H1 (cell line): ENCODE data around the gene HKDC1. TPM values are rescaled to one million over a fixed set of nuclear protein-coding genes. Genes with fewer than 3 reads are reported as not detected.

Experiments used
- CTCF ChIA-PET: fragments of 300-600 bp; sonication (Branson Sonifier 250); formaldehyde crosslinking; loops from one replicate; lab custom pipeline; 2021; ENCODE audit not compliant: partially characterized antibody; lab: Charles Lee
- POLR2A ChIA-PET: fragments of 300-600 bp; sonication (Branson Sonifier 250); formaldehyde crosslinking; loops from one replicate; lab custom pipeline; 2021; ENCODE audit warnings: inconsistent platforms; ENCODE audit not compliant: partially characterized antibody; lab: Charles Lee
- DNase-seq, 2 experiments: peaks; one replicate each; pipeline versions ENCODE4 v3.0.0 to v3.0.0-alpha.2; 2010 to 2022; ENCODE audit warnings: low spot score in 2 of 2, low read depth in 1 of 2, mixed read lengths in 1 of 2
- FAIRE-seq: peaks from 2 replicates; lab custom pipeline; 2011; peaks lifted over from hg19 to GRCh38; lab: Jason Lieb, UNC
- H2AFZ ChIP-seq: 2 replicates; pipeline ENCODE4 v1.8.1; 2012; ENCODE audit warnings: low read length, inconsistent platforms
- H2AK5ac ChIP-seq: 2 replicates; pipeline ENCODE4 v1.6.1; 2013; ENCODE audit warnings: low read depth, low read length
- H2BK120ac ChIP-seq: replicated peaks from 2 replicates; pipeline ENCODE3; 2013; ENCODE audit warnings: low read depth, low read length, inconsistent platforms
- H2BK12ac ChIP-seq: 2 replicates; pipeline ENCODE4 v1.6.1; 2013; ENCODE audit warnings: low read depth, low read length
- H2BK15ac ChIP-seq: 2 replicates; pipeline ENCODE4 v1.6.1; 2013; ENCODE audit warnings: low read length
- H2BK20ac ChIP-seq: 2 replicates; pipeline ENCODE4 v1.6.1; 2013; ENCODE audit warnings: low read length
- H2BK5ac ChIP-seq: 2 replicates; pipeline ENCODE4 v1.6.1; 2013; ENCODE audit warnings: low read depth, low read length
- H3K14ac ChIP-seq: 2 replicates; pipeline ENCODE4 v1.6.1; 2013; ENCODE audit warnings: inconsistent platforms; ENCODE audit not compliant: insufficient read length
- H3K18ac ChIP-seq: 2 replicates; pipeline ENCODE4 v1.6.1; 2013; ENCODE audit warnings: low read length; ENCODE audit errors: extremely low read depth
- H3K23ac ChIP-seq: 2 replicates; pipeline ENCODE4 v1.6.1; 2013; ENCODE audit warnings: inconsistent platforms; ENCODE audit not compliant: insufficient read length
- H3K23me2 ChIP-seq: 2 replicates; pipeline ENCODE4 v1.6.1; 2013; ENCODE audit warnings: low read depth, low read length
- H3K27ac ChIP-seq: 2 replicates; pipeline ENCODE4 v1.6.1; 2011; ENCODE audit warnings: low read depth, low read length, inconsistent platforms
- H3K27me3 ChIP-seq, 4 experiments: replicated peaks in 1 of 4; 1 replicate in 1 of 4; 2 replicates in 3 of 4; pipeline versions ENCODE4 v1.6.1 to v1.8.1; 2011 to 2013; ENCODE audit warnings: low read length in 3 of 4, mild to moderate bottlenecking in 3 of 4, inconsistent platforms in 2 of 4, mixed read lengths in 2 of 4, moderate library complexity in 1 of 4; ENCODE audit not compliant: control insufficient read depth in 3 of 4, insufficient read depth in 3 of 4; ENCODE audit errors: extremely low read depth in 1 of 4
- H3K36me3 ChIP-seq, 4 experiments: 2 replicates each; pipeline versions ENCODE4 v1.6.1 to v1.8.1; 2011 to 2013; ENCODE audit warnings: mild to moderate bottlenecking in 4 of 4, low read length in 3 of 4, moderate library complexity in 2 of 4, control low read depth in 1 of 4, inconsistent platforms in 1 of 4; ENCODE audit not compliant: insufficient read depth in 4 of 4, control insufficient read depth in 2 of 4
- H3K4ac ChIP-seq: replicated peaks from 2 replicates; pipeline ENCODE3; 2013; ENCODE audit warnings: low read length, low read depth, mixed read lengths, inconsistent platforms; ENCODE audit not compliant: insufficient read length
- H3K4me1 ChIP-seq, 4 experiments: replicated peaks in 1 of 4; 1 replicate in 1 of 4; 2 replicates in 3 of 4; pipeline versions ENCODE4 v1.6.1 to v1.8.1; 2011 to 2013; ENCODE audit warnings: low read length in 3 of 4, inconsistent platforms in 2 of 4, mixed read lengths in 1 of 4; ENCODE audit not compliant: insufficient read depth in 4 of 4, control insufficient read depth in 3 of 4
- H3K4me2 ChIP-seq, 2 experiments: 2 replicates each; pipeline versions ENCODE4 v1.6.1 to v1.8.1; 2011 to 2013; ENCODE audit warnings: low read depth in 2 of 2, low read length in 2 of 2, control low read depth in 1 of 2, inconsistent platforms in 1 of 2, mild to moderate bottlenecking in 1 of 2; ENCODE audit not compliant: insufficient read depth in 1 of 2
- H3K4me3 ChIP-seq, 4 experiments: fragments of 200-600, 300-600 bp in 1 of 4; sonication (generic), shearing (Covaris generic), sonication (Bioruptor Twin) in 1 of 4; 2 replicates each; pipeline versions ENCODE4 v1.5.1 to v1.8.1; 2011 to 2016; ENCODE audit warnings: low read length in 4 of 4, low read depth in 3 of 4, control low read depth in 2 of 4, inconsistent platforms in 2 of 4, mild to moderate bottlenecking in 2 of 4, mixed read lengths in 1 of 4, moderate library complexity in 1 of 4; ENCODE audit not compliant: insufficient read depth in 2 of 4; ENCODE audit errors: extremely low read depth in 1 of 4
- H3K56ac ChIP-seq: replicated peaks from 2 replicates; pipeline ENCODE3; 2013; ENCODE audit warnings: low read depth, mild to moderate bottlenecking, mixed read lengths, low read length, inconsistent platforms; ENCODE audit not compliant: insufficient read length
- H3K79me1 ChIP-seq: 2 replicates; pipeline ENCODE4 v1.6.1; 2013; ENCODE audit warnings: low read depth, low read length, control low read depth
- H3K79me2 ChIP-seq, 2 experiments: 2 replicates each; pipeline versions ENCODE4 v1.6.1 to v1.8.1; 2012 to 2013; ENCODE audit warnings: low read length in 2 of 2, mild to moderate bottlenecking in 2 of 2, inconsistent platforms in 1 of 2; ENCODE audit not compliant: insufficient read depth in 2 of 2, control insufficient read depth in 1 of 2
- H3K9ac ChIP-seq, 4 experiments: replicated peaks in 1 of 4; 1 replicate in 1 of 4; 2 replicates in 3 of 4; pipeline versions ENCODE4 v1.6.1 to v1.8.1; 2011 to 2013; ENCODE audit warnings: low read depth in 3 of 4, low read length in 3 of 4, control low read depth in 2 of 4, mild to moderate bottlenecking in 2 of 4, moderate library complexity in 2 of 4, inconsistent platforms in 1 of 4; ENCODE audit errors: extremely low read depth in 1 of 4
- H3K9me3 ChIP-seq, 2 experiments: 2 replicates each; pipeline versions ENCODE4 v1.6.1 to v1.8.1; 2012 to 2013; ENCODE audit warnings: mild to moderate bottlenecking in 2 of 2, moderate library complexity in 2 of 2, control low read depth in 1 of 2, inconsistent platforms in 1 of 2, low read depth in 1 of 2, low read length in 1 of 2, mixed read lengths in 1 of 2; ENCODE audit not compliant: insufficient read depth in 2 of 2
- H4K20me1 ChIP-seq, 2 experiments: replicated peaks in 1 of 2; 2 replicates each; pipeline versions ENCODE3 to v1.8.1; 2011 to 2013; ENCODE audit warnings: inconsistent platforms in 2 of 2, low read length in 2 of 2, mild to moderate bottlenecking in 1 of 2; ENCODE audit not compliant: insufficient read depth in 2 of 2, control insufficient read depth in 1 of 2
- H4K5ac ChIP-seq: 2 replicates; pipeline ENCODE4 v1.6.1; 2013; ENCODE audit warnings: low read length, low read depth, mixed read lengths, inconsistent platforms; ENCODE audit not compliant: insufficient read length
- H4K8ac ChIP-seq: 2 replicates; pipeline ENCODE4 v1.8.0; 2013; ENCODE audit warnings: mild to moderate bottlenecking, moderate library complexity, low read length, inconsistent platforms; ENCODE audit not compliant: insufficient read depth; ENCODE audit errors: extremely low read depth
- H4K91ac ChIP-seq: replicated peaks from 2 replicates; pipeline ENCODE3; 2013; ENCODE audit warnings: low read length, mixed read lengths, inconsistent platforms; ENCODE audit not compliant: insufficient read length
- BACH1 ChIP-seq: IDR thresholded peaks from 2 replicates; pipeline ENCODE4 v1.6.1; 2012; ENCODE audit warnings: low read length, improper control_type of control experiment
- BCL11A ChIP-seq, 2 experiments: IDR thresholded peaks; one replicate each; pipeline ENCODE4 v1.6.1; 2011; ENCODE audit warnings: low read depth in 2 of 2, low read length in 2 of 2, mild to moderate bottlenecking in 2 of 2
- CBX8 ChIP-seq: fragments of 300-800, 300-1000 bp; sonication (generic); IDR thresholded peaks from 2 replicates; pipeline ENCODE4 v1.7.1; 2016; ENCODE audit warnings: low read depth, low read length, borderline replicate concordance
- CEBPB ChIP-seq: IDR thresholded peaks from 2 replicates; pipeline ENCODE4 v1.6.1; 2012; ENCODE audit warnings: low read depth, low read length
- CHD1 ChIP-seq: IDR thresholded peaks from 2 replicates; pipeline ENCODE4 v1.6.1; 2012; ENCODE audit warnings: low read depth, low read length, improper control_type of control experiment
- CHD2 ChIP-seq: IDR thresholded peaks from 2 replicates; pipeline ENCODE4 v1.6.1; 2012; ENCODE audit warnings: low read length, improper control_type of control experiment
- KDM5A ChIP-seq: fragments of 200-600 bp; IDR thresholded peaks from 2 replicates; pipeline ENCODE4 v1.7.1; 2012; ENCODE audit warnings: mild to moderate bottlenecking, low read length, inconsistent platforms, mixed read lengths
- MAFK ChIP-seq: IDR thresholded peaks from 2 replicates; pipeline ENCODE4 v1.6.1; 2012; ENCODE audit warnings: low read depth, mild to moderate bottlenecking, improper control_type of control experiment, low read length
- NANOG ChIP-seq: IDR thresholded peaks from 2 replicates; pipeline ENCODE4 v1.6.1; 2011; ENCODE audit warnings: low read length, low read depth, mild to moderate bottlenecking, inconsistent platforms; ENCODE audit not compliant: insufficient read depth, poor library complexity, severe bottlenecking
- POLR2AphosphoS5 ChIP-seq: IDR thresholded peaks from 2 replicates; pipeline ENCODE4 v1.6.1; 2011; ENCODE audit warnings: low read depth, low read length
- RAD21 ChIP-seq, 2 experiments: IDR thresholded peaks in 1 of 2; conservative IDR thresholded peaks in 1 of 2; 2 replicates each; pipeline ENCODE4 v1.6.1; 2011; ENCODE audit warnings: low read depth in 2 of 2, low read length in 2 of 2, improper control_type of control experiment in 1 of 2, inconsistent platforms in 1 of 2, mild to moderate bottlenecking in 1 of 2, moderate library complexity in 1 of 2
- TAF7 ChIP-seq: optimal IDR thresholded peaks from 2 replicates; pipeline ENCODE3; 2011; ENCODE audit warnings: low read depth, mild to moderate bottlenecking, inconsistent platforms, low read length, moderate library complexity, borderline replicate concordance
- TCF12 ChIP-seq: IDR thresholded peaks from 2 replicates; pipeline ENCODE4 v1.6.1; 2011; ENCODE audit warnings: low read depth, mild to moderate bottlenecking, low read length
- WGBS, 2 experiments: shearing (Covaris generic) in 1 of 2; methylation state at CpG; one replicate each; pipeline versions ENCODE4 v1.1.6 to v1.1.7; 2013 to 2015; ENCODE audit warnings: low lambda C conversion rate in 2 of 2, mixed read lengths in 2 of 2, inconsistent platforms in 1 of 2, low coverage in 1 of 2, missing lambda C conversion rate in 1 of 2; ENCODE audit not compliant: insufficient replicate concordance in 2 of 2, insufficient coverage in 1 of 2, insufficient read length in 1 of 2; ENCODE audit errors: extremely low coverage in 1 of 2, missing lambda C conversion rate in 1 of 2; 5-methylcytosine and 5-hydroxymethylcytosine counted together
- polyA plus RNA-seq, 7 experiments: library from polyadenylated mRNA; depleted of rRNA in 3 of 7; stranded (reverse) in 5 of 7; unstranded in 2 of 7; fragments of >200 nt in 5 of 7; fragments of 200-250 nt in 2 of 7; gene quantifications; 1 replicate in 5 of 7; 2 replicates in 1 of 7; 4 replicates in 1 of 7; pipeline versions ENCODE4 v1.2.1 to v1.2.3, GENCODE V29; 2011 to 2013; ENCODE audit warnings: missing spikeins in 2 of 7, mixed read lengths in 2 of 7
- total RNA-seq: library from RNA; stranded (reverse); fragmentation: NEBNext Ultra II Directional; extraction: Animal tissue kit (Norgen Biotek cat#: 25700); gene quantifications from 2 replicates; pipeline ENCODE4 v1.2.1, GENCODE V29; 2021
- TF ChIP-seq, protein P1 (sequence below): IDR thresholded peaks from 2 replicates; pipeline ENCODE4 v1.6.1; 2012; ENCODE audit warnings: inconsistent platforms

The HKDC1 gene
- total and polyA plus RNA-seq, 2 of the 8 experiments (the other 6 are each of a cell fraction or from before 2014, with no cell fraction given) = 0.12 to 0.78 TPM

DNA sequence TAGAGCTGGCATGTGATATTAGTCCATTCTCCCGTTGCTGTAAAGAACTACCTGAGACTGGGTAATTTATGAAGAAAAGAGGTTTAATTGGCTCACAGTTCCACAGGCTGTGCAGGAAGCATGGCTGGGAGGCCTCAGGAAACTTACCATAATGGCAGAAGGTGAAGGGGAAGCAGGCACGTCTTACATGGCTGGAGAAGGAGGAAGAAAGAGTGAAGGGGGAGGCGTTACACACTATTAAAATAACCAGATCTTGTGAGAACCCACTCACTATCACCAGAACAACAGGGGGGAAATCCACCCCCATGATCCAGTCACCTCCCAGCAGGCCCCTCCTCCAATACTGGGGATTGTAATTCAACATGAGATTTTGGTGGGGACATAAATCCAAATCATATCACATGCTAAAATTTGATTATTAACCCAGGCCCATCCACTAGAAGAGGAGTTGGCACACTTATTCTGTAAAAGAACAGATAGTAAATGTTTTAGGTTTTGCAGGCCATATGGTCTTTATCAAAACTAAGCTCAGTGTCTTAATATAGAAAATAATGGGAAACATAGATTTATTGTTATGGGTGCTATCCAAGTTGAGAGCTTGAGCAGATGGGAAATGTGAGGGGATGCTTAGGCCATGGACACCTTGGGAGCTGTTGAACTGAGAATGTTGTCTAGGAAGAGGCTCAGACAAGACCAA lies 39.6 kb downstream of the HKDC1 start:
- no peaks in the 10 kb centered on the region for H3K79me1 ChIP-seq
- no peak overlapping the region for H3K4me2 ChIP-seq
- FAIRE-seq (no peak), DNase-seq (no peak)
- H2BK20ac ChIP-seq = no peak overlapping the region
- no peaks in the 10 kb centered on the region for H4K20me1 ChIP-seq
- H3K9me3 ChIP-seq = no peaks in the 10 kb centered on the region
- H3K4me3 ChIP-seq = no peak overlapping the region
- no peak overlapping the region for H3K14ac ChIP-seq
- H3K79me2 ChIP-seq = no peaks in the 10 kb centered on the region
- H3K36me3 ChIP-seq = no peaks in the 10 kb centered on the region
- no peak overlapping the region for H2AK5ac ChIP-seq
- CTCF ChIA-PET = interaction anchor here (0.8 to 1.5 kb wide), 7 partner anchors 10 to 148 kb away, joined by 3 to 4 read pairs (median 3); no protein-coding TSS in a partner anchor
- H3K27me3 ChIP-seq = no peaks in the 10 kb centered on the region
- no peak overlapping the region for H4K91ac ChIP-seq
- H2BK12ac ChIP-seq = no peak overlapping the region
- WGBS, 2 experiments = 94% methylated on average over 3 of the region's 3 CpGs; no CpG with 5 or more reads in 1 of the 2 experiments
- H3K4ac ChIP-seq = no peak overlapping the region
- no peaks in the 10 kb centered on the region; a peak in 1 of 7 replicates for H3K4me1 ChIP-seq
- no peaks in the 10 kb centered on the region for H3K23me2 ChIP-seq
- no peak overlapping the region for H3K27ac ChIP-seq
- H2BK5ac ChIP-seq = no peak overlapping the region
- POLR2A ChIA-PET = no interaction called here
- H4K5ac ChIP-seq = no peak overlapping the region
- no peak overlapping the region for H2AFZ ChIP-seq
- H3K23ac ChIP-seq = no peak overlapping the region
- no peak overlapping the region for H3K18ac ChIP-seq
- H3K9ac ChIP-seq = no peak overlapping the region
- no peak overlapping the region for H4K8ac ChIP-seq
- no peak overlapping the region for H2BK15ac ChIP-seq
- H3K56ac ChIP-seq = no peak overlapping the region
- H2BK120ac ChIP-seq = no peak overlapping the region
- TF ChIP-seq RAD21 (IDR thresholded peaks at IDR 0.05 in 1 of 2, conservative IDR thresholded peaks at IDR 0.05 in 1 of 2; ENCODE audit: low read depth in 2 of 2, low read length in 2 of 2) (no peak), POLR2AphosphoS5 (no peak), MAFK (no peak), BCL11A (IDR thresholded peaks at IDR 0.05; ENCODE audit: low read depth in 2 of 2, low read length in 2 of 2) (no peak), BACH1 (no peak), CHD1 (no peak), CEBPB (no peak), CHD2 (no peak), CBX8 (no peak), TAF7 (no peak), NANOG (no peak), TCF12 (no peak), KDM5A (no peak)
- TF ChIP-seq, protein P1, sequence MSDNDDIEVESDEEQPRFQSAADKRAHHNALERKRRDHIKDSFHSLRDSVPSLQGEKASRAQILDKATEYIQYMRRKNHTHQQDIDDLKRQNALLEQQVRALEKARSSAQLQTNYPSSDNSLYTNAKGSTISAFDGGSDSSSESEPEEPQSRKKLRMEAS = no peak
